HL-60 (cell line): ENCODE measurements around the gene NPHP4.

ENCODE experiments used
- CTCF ChIP-seq: IDR thresholded peaks from one replicate; pipeline ENCODE4 v1.5.1; 2011; ENCODE audit warnings: low read length, control low read depth, inconsistent platforms; ENCODE audit not compliant: insufficient read depth
- POLR2AphosphoS5 ChIP-seq: IDR thresholded peaks from 2 replicates; pipeline ENCODE4 v1.6.1; 2012; ENCODE audit warnings: low read depth

DNA sequence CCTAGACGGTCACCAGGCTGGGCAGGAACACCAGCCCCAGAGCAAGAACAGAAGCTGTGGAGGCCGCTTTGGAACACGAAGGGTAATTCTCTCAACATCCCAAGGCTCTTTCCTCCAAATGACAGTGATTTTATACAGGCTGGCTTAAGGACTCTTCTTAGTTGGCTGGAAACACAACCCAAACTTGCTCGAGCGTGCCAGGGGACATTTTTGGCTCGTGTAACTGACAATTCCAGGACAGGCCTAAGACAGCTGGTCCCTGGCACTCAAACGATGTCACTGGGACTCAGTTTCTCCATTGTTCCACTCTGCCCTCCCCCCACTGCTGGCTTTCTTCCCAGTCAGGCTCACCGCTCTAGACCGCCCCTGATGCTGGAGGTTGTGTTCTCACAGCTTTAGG is 164.7 kb downstream of the NPHP4 start:
- TF ChIP-seq CTCF (no peak), POLR2AphosphoS5 (no peak)
